Endothelial cell of umbilical vein (primary cell): ENCODE measurements around the gene RAB44. TPM values are rescaled to one million over a fixed set of nuclear protein-coding genes. Genes with fewer than 3 reads are reported as not detected.

Source experiments
- BruUV-seq: library from RNA; stranded (reverse); fragments of 400-500 nt; replicated peaks from 2 replicates; lab custom pipeline; 2021; lab: Mats Ljungman, UMichigan
- CTCF ChIA-PET: fragments of 300-600, 350-600 bp; sonication (Branson Sonifier 250); formaldehyde crosslinking; loops from one replicate; lab custom pipeline; 2021; ENCODE audit warnings: antibody characterized with exemption, inconsistent platforms; lab: Charles Lee
- POLR2A ChIA-PET: fragments of 300-600, 350-600 bp; sonication (Branson Sonifier 250); formaldehyde crosslinking; loops from one replicate; lab custom pipeline; 2021; ENCODE audit warnings: antibody characterized with exemption, inconsistent platforms; lab: Charles Lee
- DNase-seq: peaks from one replicate; pipeline ENCODE4 v3.0.0-alpha.2; 2011; ENCODE audit warnings: low read depth, low spot score
- FAIRE-seq: peaks from 2 replicates; lab custom pipeline; 2011; peaks lifted over from hg19 to GRCh38; lab: Jason Lieb, UNC
- H2AFZ ChIP-seq: 2 replicates; pipeline ENCODE4 v1.6.0; 2012; ENCODE audit warnings: low read depth, low read length, control low read depth, inconsistent platforms
- H3K27ac ChIP-seq: 2 replicates; pipeline ENCODE4 v1.5.1; 2011; ENCODE audit warnings: low read depth, mild to moderate bottlenecking, control low read depth, low read length, moderate library complexity; ENCODE audit not compliant: insufficient read depth
- H3K27me3 ChIP-seq, 2 experiments: 2 replicates each; pipeline versions ENCODE4 v1.6.0 to v1.6.1; 2011; ENCODE audit warnings: low read length in 2 of 2, mixed read lengths in 1 of 2; ENCODE audit not compliant: control insufficient read depth in 2 of 2, insufficient read depth in 2 of 2
- H3K36me3 ChIP-seq, 2 experiments: 2 replicates in 1 of 2; 3 replicates in 1 of 2; pipeline ENCODE4 v1.5.1; 2011; ENCODE audit warnings: low read length in 2 of 2, mild to moderate bottlenecking in 1 of 2, moderate library complexity in 1 of 2; ENCODE audit not compliant: control insufficient read depth in 2 of 2, insufficient read depth in 2 of 2; ENCODE audit errors: extremely low read depth in 1 of 2
- H3K4me1 ChIP-seq: 3 replicates; pipeline ENCODE4 v1.5.1; 2011; ENCODE audit warnings: mild to moderate bottlenecking, low read length; ENCODE audit not compliant: control insufficient read depth, insufficient read depth; ENCODE audit errors: extremely low read depth
- H3K4me2 ChIP-seq: 2 replicates; pipeline ENCODE4 v1.6.1; 2011; ENCODE audit warnings: low read length, control low read depth, mixed read lengths; ENCODE audit not compliant: insufficient read depth
- H3K4me3 ChIP-seq, 3 experiments: fragments of 200-600 bp in 1 of 3; sonication (generic), shearing (Covaris generic) in 1 of 3; replicated peaks in 1 of 3; 2 replicates each; pipeline ENCODE4 v1.5.1; 2011 to 2016; ENCODE audit warnings: control low read depth in 3 of 3, low read length in 3 of 3, mild to moderate bottlenecking in 2 of 3, inconsistent platforms in 1 of 3, low read depth in 1 of 3, moderate library complexity in 1 of 3; ENCODE audit not compliant: insufficient read depth in 1 of 3
- H3K79me2 ChIP-seq: 2 replicates; pipeline ENCODE4 v1.6.0; 2012; ENCODE audit warnings: low read length, inconsistent platforms; ENCODE audit not compliant: control insufficient read depth, insufficient read depth
- H3K9ac ChIP-seq: replicated peaks from 2 replicates; pipeline ENCODE3; 2011; ENCODE audit warnings: low read length, control low read depth; ENCODE audit not compliant: insufficient read depth; ENCODE audit errors: extremely low read depth
- H3K9me1 ChIP-seq: replicated peaks from 3 replicates; pipeline ENCODE4 v1.6.0; 2011; ENCODE audit warnings: mild to moderate bottlenecking, low read length; ENCODE audit not compliant: control insufficient read depth, insufficient read depth; ENCODE audit errors: extremely low read depth
- H3K9me3 ChIP-seq: replicated peaks from 2 replicates; pipeline ENCODE4 v1.5.1; 2012; ENCODE audit warnings: low read length, inconsistent platforms; ENCODE audit not compliant: control insufficient read depth, insufficient read depth
- H4K20me1 ChIP-seq: replicated peaks from 2 replicates; pipeline ENCODE3; 2011; ENCODE audit warnings: mild to moderate bottlenecking, low read length; ENCODE audit not compliant: control insufficient read depth, insufficient read depth; ENCODE audit errors: extremely low read depth
- EZH2 ChIP-seq: IDR thresholded peaks from 2 replicates; pipeline ENCODE4 v1.6.1; 2012; ENCODE audit warnings: borderline replicate concordance, low read depth, mild to moderate bottlenecking, moderate library complexity, low read length, inconsistent platforms; ENCODE audit not compliant: severe bottlenecking
- FOS ChIP-seq: IDR thresholded peaks from 2 replicates; pipeline ENCODE4 v1.6.1; 2011; ENCODE audit warnings: mild to moderate bottlenecking, low read length, moderate library complexity, borderline replicate concordance; ENCODE audit not compliant: insufficient read depth
- GATA2 ChIP-seq: IDR thresholded peaks from 2 replicates; pipeline ENCODE4 v1.7.0; 2011; ENCODE audit warnings: low read depth, mild to moderate bottlenecking, moderate library complexity, mixed read lengths, low read length; ENCODE audit not compliant: insufficient read length, insufficient read depth
- JUN ChIP-seq: IDR thresholded peaks from 2 replicates; pipeline ENCODE4 v1.6.1; 2011; ENCODE audit warnings: borderline replicate concordance, low read depth; ENCODE audit not compliant: insufficient read length, insufficient read depth
- MAX ChIP-seq: IDR thresholded peaks from 2 replicates; pipeline ENCODE4 v1.6.1; 2011; ENCODE audit not compliant: insufficient read depth, insufficient read length
- MYC ChIP-seq: IDR thresholded peaks from one replicate; pipeline ENCODE4 v1.6.1; 2011; ENCODE audit warnings: mild to moderate bottlenecking, low read depth, low read length
- POLR2A ChIP-seq: IDR thresholded peaks from 2 replicates; pipeline ENCODE4 v1.6.1; 2012; ENCODE audit warnings: low read depth, mild to moderate bottlenecking, control low read depth, low read length
- POLR2AphosphoS5 ChIP-seq: IDR thresholded peaks from 2 replicates; pipeline ENCODE4 v1.6.1; 2012; ENCODE audit warnings: low read depth, mild to moderate bottlenecking, control low read depth, low read length, moderate library complexity; ENCODE audit not compliant: insufficient read depth
- dilution Hi-C: fragments of 300-500 bp; cut with MboI; formaldehyde crosslinking; loops from one replicate; pipeline ENCODE4 v1.15.0; 2019; ENCODE audit warnings: low sequenced_read_pairs; ENCODE audit not compliant: extremely low pct_ligation_motif_present
- intact Hi-C: fragments of 100-400 bp; cut with micrococcal nuclease; formaldehyde crosslinking; loops from one replicate; pipeline ENCODE4 v1.10.0; 2022
- polyA plus RNA-seq, 4 experiments: library from polyadenylated mRNA; depleted of rRNA in 3 of 4; stranded (reverse) in 3 of 4; unstranded in 1 of 4; fragments of >200 nt; gene quantifications; 2 replicates each; pipeline versions ENCODE4 v1.2.1 to v1.2.3, GENCODE V29; 2011 to 2012; ENCODE audit warnings: missing spikeins in 1 of 4
- total RNA-seq: library from RNA; stranded (reverse); gene quantifications from 2 replicates; pipeline ENCODE4 v1.2.3, GENCODE V29; 2021
- TF ChIP-seq, protein P1 (sequence below), 2 donors: IDR thresholded peaks; 1 replicate in 1 of 2; 2 replicates in 1 of 2; pipeline ENCODE4 v1.5.1; 2011; ENCODE audit warnings: low read length in 2 of 2, mild to moderate bottlenecking in 2 of 2, moderate library complexity in 2 of 2, control low read depth in 1 of 2, inconsistent platforms in 1 of 2, low read depth in 1 of 2; ENCODE audit not compliant: insufficient read depth in 1 of 2; ENCODE audit errors: extremely low read depth in 1 of 2

Gene RAB44
- total and polyA plus RNA-seq, 2 donors (not counting 3 experiments of a cell fraction or from before 2014, with no cell fraction given) = 0.03 to 0.11 TPM

GRCh38 chr6:36774331-36774730, 76.7 kb downstream of the RAB44 start:
- Histone ChIP-seq H3K36me3 (peaks cover 0 to 10% of the 10 kb centered on the region in 2 experiments), H3K9ac (no peak overlapping the region), H3K4me2 (no peak overlapping the region), H3K9me3 (no peaks in the 10 kb centered on the region), H3K79me2 (no peaks in the 10 kb centered on the region), H3K27ac (no peak overlapping the region), H3K4me3 (no peak overlapping the region), H3K27me3 (no peaks in the 10 kb centered on the region), H3K9me1 (no peaks in the 10 kb centered on the region), H4K20me1 (no peaks in the 10 kb centered on the region), H2AFZ (no peak overlapping the region), H3K4me1 (peaks cover 18% of the 10 kb centered on the region)
- no TSS peak for BruUV-seq
- DNase-seq (no peak), FAIRE-seq (no peak)
- ChIA-PET POLR2A (no interaction called here), CTCF (interaction anchor here (1.2 to 26.6 kb wide), 3 partner anchors 10 to 76 kb away, joined by 3 to 552 read pairs (median 193); no protein-coding TSS in a partner anchor)
- TF ChIP-seq JUN (no peak), MYC (no peak)
- intact Hi-C loops (no loop called here), dilution Hi-C loops (no loop called here)

DNA sequence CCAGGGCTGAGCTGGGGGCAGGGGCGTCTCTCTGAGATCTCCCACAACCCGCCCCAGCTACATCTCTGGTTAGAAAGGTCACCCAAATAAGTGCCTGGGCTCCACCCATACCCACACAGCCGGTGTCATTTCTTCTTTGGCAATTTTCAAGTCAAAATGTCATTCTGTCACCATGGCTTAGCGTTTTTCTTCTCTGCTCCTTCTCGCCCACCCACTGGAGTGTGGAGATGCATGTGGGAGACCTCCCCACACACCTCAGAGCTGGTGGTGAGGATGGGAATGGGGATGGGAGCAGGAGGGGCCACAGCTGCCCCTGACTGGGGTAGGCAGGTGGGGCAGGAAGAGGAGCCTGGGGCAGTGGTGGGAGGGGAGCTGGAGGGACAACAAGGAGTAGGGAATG, 78.5 kb downstream of the RAB44 start:
- peaks cover 0 to 8% of the 10 kb centered on the region in 2 experiments for H3K36me3 ChIP-seq
- no peak overlapping the region for H2AFZ ChIP-seq
- H3K9ac ChIP-seq = no peak overlapping the region
- intact Hi-C loops (no loop called here), dilution Hi-C loops (no loop called here)
- H3K9me1 ChIP-seq = no peaks in the 10 kb centered on the region
- CTCF ChIA-PET = interaction anchor here (0.9 to 26.6 kb wide), 4 partner anchors 9 to 161 kb away, joined by 3 to 552 read pairs (median 8); no protein-coding TSS in a partner anchor
- no peak overlapping the region for H3K27ac ChIP-seq
- TF ChIP-seq, protein P1, sequence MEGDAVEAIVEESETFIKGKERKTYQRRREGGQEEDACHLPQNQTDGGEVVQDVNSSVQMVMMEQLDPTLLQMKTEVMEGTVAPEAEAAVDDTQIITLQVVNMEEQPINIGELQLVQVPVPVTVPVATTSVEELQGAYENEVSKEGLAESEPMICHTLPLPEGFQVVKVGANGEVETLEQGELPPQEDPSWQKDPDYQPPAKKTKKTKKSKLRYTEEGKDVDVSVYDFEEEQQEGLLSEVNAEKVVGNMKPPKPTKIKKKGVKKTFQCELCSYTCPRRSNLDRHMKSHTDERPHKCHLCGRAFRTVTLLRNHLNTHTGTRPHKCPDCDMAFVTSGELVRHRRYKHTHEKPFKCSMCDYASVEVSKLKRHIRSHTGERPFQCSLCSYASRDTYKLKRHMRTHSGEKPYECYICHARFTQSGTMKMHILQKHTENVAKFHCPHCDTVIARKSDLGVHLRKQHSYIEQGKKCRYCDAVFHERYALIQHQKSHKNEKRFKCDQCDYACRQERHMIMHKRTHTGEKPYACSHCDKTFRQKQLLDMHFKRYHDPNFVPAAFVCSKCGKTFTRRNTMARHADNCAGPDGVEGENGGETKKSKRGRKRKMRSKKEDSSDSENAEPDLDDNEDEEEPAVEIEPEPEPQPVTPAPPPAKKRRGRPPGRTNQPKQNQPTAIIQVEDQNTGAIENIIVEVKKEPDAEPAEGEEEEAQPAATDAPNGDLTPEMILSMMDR (IDR thresholded peaks at IDR 0.05; ENCODE audit: extremely low read depth in 1 of 2, insufficient read depth in 1 of 2, low read depth in 1 of 2, low read length in 2 of 2) = no peak
- TF ChIP-seq EZH2 = no peak
- TF ChIP-seq FOS = no peak
- no peak for TF ChIP-seq GATA2
- no peak for TF ChIP-seq POLR2A
- TF ChIP-seq MAX = no peak
- TF ChIP-seq MYC = no peak
- no peak for TF ChIP-seq POLR2AphosphoS5
- no peak for TF ChIP-seq JUN
- no peaks in the 10 kb centered on the region for H3K79me2 ChIP-seq
- no peaks in the 10 kb centered on the region for H3K9me3 ChIP-seq
- DNase-seq (no peak), FAIRE-seq (no peak)
- no TSS peak for BruUV-seq
- H3K4me1 ChIP-seq = no peaks in the 10 kb centered on the region
- H3K4me3 ChIP-seq = no peak overlapping the region
- POLR2A ChIA-PET = interaction anchor here (0.7 kb wide), 1 partner anchor 85 kb away, joined by 3 read pairs; no protein-coding TSS in a partner anchor
- H4K20me1 ChIP-seq = no peaks in the 10 kb centered on the region
- H3K27me3 ChIP-seq = no peaks in the 10 kb centered on the region
- no peak overlapping the region for H3K4me2 ChIP-seq
